HG03442 (cell line): ENCODE data around the gene HLA-DQB2.
"Not testable (repeated sequence)": the region's sequence is repeated elsewhere in the genome, so short reads cannot be mapped to it uniquely, and the experiment has no call there.

Experiments used
- ATAC-seq: cut with Tn5 transposase; IDR thresholded peaks from one replicate; pipeline ENCODE4 v1.9.1; 2021; ENCODE audit warnings: mild to moderate bottlenecking, moderate library complexity; ENCODE audit not compliant: unreplicated experiment

The HLA-DQB2 gene

DNA sequence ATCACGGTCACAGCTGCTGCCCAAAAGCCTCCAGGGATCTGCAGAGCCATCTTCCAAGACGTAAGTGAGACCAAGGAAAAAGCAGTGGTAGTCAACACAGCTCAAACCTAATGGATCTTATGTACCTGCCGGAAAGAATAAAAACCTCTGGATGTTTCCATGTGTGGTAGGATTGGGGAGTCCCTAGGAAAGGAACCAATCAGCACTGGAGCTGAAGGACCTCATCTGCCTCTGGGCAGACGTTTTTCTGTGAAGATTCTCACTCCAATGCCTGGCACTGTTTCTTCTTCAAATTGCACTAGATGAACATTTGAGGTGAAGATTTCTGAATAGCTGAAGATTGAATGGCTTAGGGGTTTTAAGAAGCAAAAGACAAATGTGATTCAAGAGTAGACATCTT, at the start of gene HLA-DQB2:
Gene HLA-DQB2, minus strand, starts transcription at position 112 of the 400 bp plus-strand sequence. Its CDS starts 62 bp downstream, at position 50.
- ATAC-seq: no peak

DNA sequence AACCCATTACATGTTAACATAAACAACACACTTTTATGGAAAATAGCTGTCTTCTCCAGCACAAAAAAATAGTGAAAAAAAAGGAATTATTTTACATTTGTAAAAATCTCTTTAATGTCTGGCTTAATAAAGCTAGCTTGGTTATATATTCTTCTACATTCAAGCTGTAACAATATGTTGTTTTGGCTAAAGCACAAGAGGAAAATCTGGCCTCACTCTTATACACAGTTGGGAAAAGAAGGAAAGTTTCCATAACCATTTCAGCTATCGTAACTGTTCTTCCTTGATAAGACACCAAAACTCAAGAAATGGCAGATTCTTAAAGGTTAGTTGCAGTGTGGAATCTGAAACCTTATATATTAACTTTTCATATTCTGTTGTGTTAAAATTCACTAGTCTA, 45.8 kb upstream of the HLA-DQB2 start:
- ATAC-seq: no peak

DNA sequence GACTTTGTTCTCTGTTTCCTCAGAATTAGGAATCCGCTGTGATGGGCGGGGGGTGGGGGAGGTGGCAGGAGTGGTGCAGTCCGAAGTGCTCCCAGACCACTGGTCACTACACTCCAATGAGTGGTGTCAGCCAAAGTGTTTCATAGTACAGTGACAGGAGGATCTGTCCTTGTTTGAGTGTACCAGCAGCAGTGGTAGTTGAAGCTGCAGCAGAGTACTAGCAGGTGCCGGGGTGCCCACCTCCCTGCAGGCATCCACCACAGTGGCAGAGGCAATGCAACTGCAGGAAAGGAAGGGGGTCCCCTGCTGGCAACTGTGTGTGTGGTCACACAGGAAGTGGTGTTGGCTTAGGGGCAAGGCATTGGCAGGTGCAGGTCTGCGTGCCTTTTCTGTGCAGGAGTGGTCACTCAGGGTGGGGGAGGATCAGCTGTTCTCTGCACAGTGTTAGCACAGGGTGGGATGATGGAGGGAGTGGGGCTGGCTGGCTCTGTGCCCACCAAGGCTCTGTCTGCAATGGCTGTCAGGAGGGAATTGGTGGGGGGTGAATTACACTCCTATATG, 43.8 kb upstream of the HLA-DQB2 start:
- ATAC-seq: no peak

DNA sequence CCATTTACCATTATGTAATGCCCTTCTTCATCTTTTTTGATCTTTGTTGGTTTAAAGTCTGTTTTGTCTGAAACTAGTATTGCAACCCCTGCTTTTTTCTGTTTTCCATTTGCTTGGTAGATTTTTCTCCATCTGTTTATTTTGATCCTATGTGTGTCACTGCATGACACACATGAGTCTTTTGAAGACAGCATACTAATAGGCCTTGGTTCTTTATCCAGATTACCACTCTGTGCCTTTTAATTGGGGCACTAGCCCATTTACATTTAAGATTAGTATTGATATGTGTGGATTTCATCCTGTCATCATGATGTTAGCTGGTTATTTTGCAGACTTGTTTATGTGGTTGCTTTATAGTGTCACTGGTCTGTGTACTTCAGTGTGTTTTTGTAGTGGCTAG, 42.1 kb upstream of the HLA-DQB2 start:
- not testable (repeated sequence) for ATAC-seq

DNA sequence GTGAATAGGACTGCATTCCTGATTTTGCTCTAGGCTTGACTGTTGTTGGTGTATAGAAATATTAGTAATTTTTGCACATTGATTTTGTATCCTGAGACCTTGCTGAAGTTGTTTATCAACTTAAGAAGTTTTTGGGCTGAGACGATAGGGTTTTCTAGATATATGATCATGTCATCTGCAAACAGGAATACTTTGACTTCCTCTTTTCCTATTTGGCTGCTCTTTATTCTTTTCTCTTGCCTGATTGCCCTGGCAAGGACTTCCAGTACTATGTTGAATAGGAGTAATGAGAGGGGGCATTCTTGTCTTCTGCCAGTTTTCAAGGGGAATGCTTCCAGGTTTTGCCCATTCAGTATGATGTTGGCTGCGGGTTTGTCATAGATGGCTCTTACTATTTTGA, 40.1 kb upstream of the HLA-DQB2 start:
- no peak for ATAC-seq

DNA sequence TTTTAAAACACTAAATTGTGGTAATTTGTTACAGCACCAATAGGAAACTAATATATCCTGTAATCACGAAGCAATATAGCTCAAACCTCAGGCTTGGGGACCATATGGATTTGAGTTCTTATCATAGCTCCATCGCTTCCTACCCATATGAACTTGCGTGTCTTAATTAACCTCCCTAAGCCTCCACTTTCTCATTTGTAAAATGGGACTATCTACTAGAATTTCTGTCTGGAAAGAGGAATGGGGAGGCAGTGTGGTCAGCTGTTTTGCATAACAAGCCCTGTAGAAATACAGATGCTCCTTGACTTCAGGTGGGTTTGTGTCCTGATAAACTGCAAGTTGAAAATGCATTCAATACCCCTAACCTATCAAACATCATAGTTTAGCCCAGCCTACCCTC, 36.4 kb upstream of the HLA-DQB2 start:
- no peak for ATAC-seq

DNA sequence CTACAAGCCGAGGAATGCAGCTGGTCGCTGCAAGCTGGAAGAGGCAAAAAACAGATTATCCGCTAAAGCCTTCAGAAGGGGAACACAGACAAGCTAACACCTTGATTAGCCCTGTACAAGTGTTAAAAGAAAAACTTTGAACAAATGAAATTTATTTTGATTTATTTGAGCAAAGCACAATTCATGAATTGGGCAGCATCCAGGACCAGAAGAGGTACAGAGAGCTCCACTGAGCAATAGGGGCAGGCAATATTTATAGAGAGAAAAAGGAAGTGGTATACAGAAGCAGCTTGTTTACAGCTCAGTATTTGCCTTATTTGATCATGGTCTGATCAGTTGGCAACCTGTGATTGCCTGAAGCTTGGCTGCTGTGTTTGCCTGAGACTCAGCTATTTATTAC, 35.8 kb upstream of the HLA-DQB2 start:
- ATAC-seq: no peak

DNA sequence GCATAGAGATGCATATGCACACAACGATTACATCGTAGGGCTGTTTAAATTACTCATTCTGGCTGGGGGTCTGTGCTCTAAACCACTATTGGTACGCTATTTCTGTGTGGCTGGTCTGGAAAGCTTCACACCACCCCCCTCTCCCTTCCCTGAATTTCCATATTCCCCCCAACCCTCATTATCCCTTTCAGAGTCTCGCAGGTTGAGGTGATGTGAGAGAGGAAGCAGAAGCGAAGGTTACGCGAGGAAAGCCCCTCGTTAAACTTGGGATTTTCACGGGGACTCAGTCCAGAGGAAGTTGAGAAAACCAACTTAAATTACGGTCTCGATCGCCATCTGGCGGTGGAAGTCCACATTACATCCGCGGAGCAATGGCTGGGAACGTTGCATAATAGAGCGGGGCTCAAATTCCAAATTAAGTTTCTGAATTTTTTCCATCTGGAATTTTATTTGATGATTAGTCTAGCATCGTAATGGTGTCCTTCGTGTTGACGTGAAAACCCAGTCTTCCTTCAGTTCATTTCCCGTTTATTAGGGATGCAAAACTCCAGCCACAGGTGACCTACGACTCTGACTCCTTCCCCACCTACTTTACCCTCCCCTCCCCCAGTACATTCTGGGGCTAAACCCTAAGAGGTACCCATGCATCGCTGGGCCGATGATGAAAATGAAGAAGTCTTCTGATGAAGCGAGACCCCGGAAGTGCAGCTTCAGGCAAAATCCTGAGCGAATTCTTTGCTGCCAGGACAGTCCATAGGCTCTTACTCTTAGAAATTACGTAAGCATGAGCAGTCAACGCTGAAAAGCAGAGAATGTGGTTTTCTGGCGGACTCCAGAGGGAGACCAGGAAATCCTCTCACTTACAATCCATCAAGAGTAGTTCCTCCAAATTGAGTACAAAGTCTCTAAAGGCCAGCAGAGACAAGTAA, 33.8 kb upstream of the HLA-DQB2 start:
- no peak for ATAC-seq

DNA sequence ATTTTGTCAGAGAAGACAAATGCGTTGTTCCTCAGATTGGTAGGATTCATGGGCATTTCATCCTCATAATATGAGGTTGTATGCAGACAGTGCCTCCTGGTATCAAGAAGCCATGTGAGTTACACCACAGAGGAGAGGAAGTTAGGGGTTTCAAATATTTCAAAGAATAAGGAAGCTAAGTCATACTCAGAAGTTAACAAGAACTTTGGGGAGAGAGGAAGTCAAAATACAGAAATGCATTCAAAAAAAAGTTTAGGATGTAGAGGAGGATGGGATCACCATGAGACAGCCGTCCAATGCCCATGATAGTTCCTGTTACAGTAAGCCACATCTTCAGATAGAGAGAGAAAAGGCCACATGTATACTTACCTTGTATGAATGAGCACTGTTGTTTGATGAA, 31.2 kb upstream of the HLA-DQB2 start:
- ATAC-seq: no peak

DNA sequence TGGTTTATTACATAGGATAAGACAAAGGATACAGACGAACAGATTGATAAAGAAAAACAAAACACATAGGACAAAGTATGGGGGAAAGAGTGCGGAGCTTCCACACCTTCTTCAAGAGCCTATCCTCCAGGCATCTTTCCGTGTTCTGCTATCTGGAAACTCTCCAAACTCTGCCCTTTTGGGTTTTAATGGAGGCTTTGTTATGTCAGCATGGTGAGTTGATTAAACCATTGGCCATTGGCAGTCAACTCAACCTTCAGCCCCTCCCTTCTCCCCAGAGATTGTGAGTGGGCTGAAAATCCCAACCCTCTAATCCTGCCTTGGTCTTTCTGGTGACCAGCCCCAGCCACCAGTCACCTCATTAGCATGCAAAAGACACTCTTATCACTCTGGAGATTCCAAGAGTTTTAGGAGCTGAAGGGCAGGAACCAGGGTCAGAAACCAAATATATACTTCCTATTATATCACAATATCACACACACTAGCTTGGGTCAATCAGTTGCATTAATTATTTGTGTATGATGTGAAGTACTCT, 29.6 kb upstream of the HLA-DQB2 start:
- ATAC-seq: no peak

DNA sequence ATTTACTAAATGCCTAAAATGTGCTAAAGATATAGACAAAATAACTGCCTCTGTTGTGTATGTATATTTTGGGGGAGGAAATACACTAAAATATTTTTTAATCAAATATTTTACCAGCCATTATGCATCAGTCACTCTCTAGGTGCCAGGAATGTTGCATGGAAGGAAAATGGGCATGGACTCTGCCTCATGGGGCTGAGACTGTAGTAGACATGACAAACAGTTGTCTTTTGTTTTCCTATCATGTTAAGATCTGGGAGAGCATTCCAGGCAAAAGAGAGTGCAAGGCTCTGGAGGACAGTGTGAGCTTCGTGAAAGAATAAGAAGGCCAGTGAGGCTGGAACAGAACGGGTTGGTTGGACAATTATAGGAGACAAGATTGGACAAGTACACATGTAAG, 27.0 kb upstream of the HLA-DQB2 start:
- ATAC-seq: no peak

DNA sequence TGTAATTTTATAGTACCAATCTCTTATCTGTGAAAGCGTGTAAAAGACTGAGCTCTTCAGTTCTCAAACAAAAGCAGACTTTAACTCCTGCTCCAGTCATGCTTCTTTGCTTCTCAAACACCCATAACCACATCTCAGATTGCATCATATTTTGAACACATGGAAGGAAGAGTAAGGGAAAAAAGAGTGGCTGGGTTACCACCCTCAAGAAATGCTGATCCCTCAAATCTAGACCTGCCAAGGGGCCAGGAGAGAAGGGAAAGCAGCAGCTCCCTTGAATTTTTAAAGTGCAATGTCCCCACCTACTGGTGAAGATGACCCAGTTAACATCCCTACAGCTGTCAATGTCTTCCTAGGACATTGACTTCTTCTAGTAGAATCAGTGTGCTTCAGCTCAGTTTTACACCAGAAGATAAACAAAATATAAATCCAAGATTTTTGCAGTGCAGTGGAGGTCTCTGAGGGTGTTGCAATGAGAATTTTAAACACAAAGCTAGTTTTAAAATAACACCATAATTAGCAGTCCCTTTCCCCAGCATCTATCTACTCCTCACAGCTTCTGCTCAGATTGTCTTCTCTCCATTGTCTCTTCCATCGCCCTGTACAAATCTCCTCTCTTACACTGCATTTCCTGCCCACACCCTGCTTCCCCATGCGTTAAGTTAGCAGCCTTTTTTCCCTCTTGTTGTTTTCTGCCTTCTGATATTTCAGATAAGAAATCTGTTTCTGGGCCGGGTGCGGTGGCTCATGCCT, 22.6 kb upstream of the HLA-DQB2 start:
- ATAC-seq: no peak

DNA sequence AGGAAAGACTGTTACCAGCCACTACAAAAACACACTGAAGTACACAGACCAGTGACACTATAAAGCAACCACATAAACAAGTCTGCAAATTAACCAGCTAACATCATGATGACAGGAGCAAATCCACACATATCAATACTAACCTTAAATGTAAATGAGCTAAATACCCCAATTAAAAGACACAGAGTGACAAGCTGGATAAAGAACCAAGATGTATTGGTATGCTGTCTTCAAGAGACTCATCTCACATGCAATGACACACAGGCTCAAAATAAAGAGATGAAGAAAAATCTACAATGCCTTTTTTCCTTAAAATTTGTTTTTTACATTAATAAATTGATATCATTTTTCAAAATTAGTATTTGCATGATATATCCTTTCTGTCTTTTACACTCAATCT, 19.6 kb upstream of the HLA-DQB2 start:
- ATAC-seq: not testable (repeated sequence)

DNA sequence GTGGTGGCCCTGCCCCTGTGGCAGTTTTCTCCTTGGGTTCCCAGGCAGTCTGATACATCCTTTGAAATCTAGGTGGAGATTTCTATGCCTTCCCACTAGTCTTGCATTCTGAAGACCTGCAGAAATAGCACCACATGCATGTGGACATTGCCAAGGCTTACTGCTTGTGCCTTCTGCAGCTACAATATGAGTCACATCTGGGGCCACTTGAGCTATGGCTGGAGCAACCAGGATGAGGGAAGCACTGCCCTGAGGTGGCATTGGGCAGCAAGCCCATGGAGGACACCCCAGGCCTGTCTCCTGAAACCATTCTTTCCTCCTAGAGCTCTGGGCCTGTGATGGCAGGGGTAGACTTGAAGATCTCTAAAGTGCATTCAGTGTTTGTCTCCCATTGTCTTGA, 15.7 kb upstream of the HLA-DQB2 start:
- ATAC-seq: no peak

DNA sequence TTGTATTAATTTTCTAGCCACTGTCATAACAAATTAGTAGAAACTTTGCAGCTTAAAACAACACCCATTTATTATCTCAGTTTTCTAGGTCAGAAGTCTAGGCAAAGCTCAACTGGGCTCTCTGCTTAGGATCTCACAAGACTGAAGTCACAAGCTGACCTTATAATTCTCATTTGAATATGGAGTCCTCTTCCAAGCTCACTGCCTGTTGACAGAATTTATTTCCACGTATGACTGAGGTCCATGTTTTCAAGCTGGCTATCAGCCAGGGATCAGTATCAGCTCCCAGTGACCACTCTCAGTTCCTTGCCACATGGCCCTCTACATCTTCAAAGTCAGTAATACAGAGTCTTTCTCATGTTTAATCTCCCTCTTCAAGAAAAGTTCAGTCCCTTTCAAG, 11.7 kb upstream of the HLA-DQB2 start:
- ATAC-seq: no peak

DNA sequence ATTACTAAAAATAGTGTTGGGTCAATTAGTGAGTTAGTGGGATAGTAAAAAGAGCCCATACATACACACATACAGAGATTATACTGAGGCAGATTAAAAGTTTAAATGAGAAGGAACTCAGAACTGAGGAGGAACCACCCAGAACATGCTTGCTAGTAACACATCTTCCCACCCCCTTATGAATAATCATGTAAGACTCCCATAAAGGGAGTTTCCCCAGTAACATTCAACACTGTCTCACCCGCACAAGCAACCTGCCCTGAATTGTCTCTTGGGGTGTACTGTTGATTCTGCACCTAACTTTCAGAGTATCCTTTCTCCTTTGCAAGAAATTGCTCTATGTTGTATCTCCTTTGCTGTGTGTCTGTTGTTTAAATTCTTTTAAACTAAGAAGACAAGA, 11.1 kb upstream of the HLA-DQB2 start:
- no peak for ATAC-seq

DNA sequence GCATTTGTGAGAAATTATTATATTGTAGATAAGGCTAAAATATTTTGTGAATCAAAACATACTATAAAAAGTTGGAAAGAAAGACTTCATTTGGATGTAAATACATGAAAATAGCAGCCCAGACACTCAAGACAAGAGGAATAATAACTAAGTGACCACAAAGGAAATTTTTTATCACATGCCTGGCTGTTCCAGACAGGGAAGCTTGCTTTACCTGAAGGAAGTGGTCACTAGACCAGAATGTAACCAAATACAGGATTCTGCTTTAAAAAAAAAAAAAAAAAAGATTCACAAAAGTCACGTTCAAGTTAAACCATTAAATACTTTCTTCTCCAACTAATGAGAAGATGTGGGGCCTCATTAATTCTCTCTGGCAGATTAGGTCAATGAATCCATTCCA, 9.3 kb upstream of the HLA-DQB2 start:
- no peak for ATAC-seq

DNA sequence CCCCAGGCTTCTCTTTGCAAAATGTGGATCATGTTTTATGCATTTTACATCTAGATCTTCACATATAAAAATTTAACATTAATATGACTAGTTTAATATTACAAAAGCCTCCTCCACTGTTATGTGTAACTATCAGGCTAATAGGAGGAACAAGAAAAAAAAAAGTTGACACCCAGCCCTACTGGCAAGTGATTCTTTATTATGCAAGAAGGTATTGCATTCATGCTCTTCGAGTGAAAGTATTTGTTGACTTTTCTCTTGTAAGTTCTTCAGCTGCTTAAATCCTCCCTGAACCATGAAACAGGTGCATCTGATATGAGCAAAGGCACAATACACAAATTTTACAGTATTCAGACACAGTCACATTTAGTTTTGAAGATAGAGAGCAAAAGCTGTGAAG, 716 bp upstream of the HLA-DQB2 start:
- no peak for ATAC-seq

DNA sequence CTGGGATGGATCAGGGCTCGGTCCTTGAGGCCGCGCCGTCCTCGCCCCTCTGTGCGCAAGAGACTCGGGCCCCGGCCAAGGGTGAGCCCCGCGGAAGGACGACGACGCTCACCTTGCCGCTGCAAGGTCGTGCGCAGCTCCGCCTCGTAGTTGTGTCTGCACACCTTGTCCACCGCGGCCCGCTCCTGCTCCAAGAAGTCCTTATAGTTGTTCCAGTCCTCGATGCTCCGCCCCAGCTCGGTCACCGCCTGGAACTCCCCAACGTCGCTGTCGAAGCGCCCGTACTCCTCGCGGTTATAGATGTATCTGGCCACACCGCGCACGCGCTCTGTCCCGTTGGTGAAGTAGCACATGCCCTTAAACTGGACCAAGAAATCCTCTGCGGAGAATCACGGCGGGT, 1.8 kb downstream of the HLA-DQB2 start:
- no peak for ATAC-seq

DNA sequence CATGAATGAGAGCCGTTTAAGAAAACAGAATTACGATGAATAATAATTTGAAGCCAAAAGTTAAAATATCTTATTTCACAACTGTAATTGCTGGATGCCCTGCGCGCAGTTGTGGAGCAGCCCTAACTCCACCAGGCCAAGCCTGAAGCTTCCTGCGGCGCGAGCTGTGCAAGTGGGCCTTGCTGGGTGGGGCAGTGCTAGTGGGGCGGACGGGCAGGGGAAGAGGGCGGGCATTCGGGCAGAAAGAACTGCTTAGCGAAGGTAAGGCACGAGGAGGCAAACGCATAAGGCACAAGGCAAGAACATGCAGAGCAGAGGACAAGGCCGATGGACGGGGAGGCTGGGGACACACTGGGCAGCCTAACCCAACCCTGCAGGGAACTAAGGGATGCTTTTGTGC, 2.3 kb downstream of the HLA-DQB2 start:
- no peak for ATAC-seq

DNA sequence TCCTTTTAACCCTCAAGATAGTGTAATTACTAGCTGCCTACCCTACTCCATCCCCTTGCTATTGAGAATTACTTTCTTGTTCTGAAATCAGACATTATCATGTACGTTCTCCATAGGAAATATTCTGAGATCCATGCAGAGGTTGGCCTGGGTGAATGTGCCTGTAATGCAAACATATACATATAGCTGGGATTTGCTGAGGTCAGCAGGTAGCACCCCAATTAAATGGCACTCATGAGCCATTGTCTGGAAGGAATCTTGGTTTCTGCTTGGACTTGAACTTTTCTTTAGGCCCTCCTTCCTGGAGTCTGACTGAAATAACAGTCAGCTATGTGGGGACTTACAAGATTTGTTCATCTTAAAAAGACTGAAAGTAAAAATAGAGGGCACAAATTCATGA, 3.7 kb downstream of the HLA-DQB2 start:
- no peak for ATAC-seq

DNA sequence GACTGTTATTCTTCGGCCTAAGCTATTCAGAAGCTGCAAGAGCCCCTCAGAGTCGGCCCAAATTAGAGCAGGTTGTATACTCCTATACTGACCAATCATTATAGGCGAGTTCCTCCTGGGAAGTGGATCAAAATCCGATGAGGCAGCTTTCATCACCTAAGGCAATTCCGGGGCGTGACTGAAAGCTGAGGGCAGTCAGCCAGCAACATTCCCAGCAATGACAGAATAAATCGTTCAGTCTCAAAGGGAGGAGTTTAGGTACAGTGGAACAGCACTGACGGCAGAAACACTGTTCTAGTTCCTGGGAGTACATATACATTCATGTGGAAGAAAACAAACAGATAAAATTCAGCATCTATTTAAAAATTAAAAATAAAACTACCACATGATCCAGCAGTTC, 10.8 kb downstream of the HLA-DQB2 start:
- ATAC-seq: no peak
